Left forelimb (tissue), 1 donor: Measurements from ENCODE around the gene KCP.

ENCODE experiments used
- DNase-seq: peaks from one replicate; pipeline ENCODE4 v3.0.0-alpha.2; 2018; ENCODE audit warnings: low spot score

The KCP gene

GRCh38 chr7:128874140-128875031 is 36.1 kb downstream of the KCP start:
- no peak for DNase-seq

GRCh38 chr7:128873234-128873633 is 37.3 kb downstream of the KCP start:
- DNase-seq, result no peak

GRCh38 chr7:128872394-128872824 is 38.1 kb downstream of the KCP start:
- DNase-seq, result no peak

GRCh38 chr7:128871050-128871449 is 39.5 kb downstream of the KCP start:
- DNase-seq, result no peak

DNA sequence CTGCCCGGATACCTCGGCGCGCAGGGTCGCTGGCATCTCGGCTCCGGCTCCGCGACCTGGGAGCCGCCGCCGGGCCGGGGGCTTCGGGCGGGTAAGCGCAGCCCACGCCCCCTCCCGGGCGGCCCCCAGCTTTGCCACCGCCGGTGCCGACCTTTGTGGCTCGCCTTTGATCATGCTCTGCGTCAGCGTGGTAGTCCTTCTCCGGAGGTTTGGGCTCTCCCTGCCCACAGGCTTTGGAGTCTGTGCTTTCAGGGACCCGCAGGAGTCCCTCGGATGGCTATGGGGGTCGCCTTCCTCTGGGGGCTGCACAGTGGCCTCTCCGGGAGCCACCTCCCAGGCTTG is 40.6 kb downstream of the KCP start:
- no peak for DNase-seq

GRCh38 chr7:128869138-128869943 is 41.2 kb downstream of the KCP start:
- DNase-seq, result no peak

DNA sequence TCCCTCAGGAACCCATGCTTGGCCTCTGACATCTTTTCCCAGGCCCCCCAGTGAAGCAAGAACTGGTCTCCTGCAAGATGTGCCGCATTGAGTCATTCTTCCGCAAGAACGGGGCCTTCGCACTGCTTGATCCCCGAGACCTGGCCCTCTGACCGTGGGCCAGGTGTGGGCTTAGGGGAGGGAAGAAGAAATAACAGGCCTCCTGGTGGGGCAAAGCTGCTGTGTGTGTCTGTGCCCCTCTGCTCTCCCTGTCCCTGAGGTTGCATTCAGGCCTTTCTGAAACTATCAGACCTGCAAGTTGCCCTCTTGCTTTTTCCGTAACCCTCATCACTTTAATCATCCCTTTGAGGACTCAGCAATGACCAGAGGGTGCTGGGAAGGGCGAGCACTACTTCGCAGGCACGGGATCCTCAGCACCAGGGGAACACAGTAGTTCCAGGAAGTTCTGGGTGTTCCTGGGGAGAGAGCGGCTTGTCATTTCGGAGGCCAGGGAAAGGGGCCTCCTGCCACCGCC is 41.8 kb downstream of the KCP start:
- no peak for DNase-seq

GRCh38 chr7:128867842-128868623 is 42.5 kb downstream of the KCP start:
- DNase-seq, result no peak

GRCh38 chr7:128867241-128867640 is 43.3 kb downstream of the KCP start:
- no peak for DNase-seq

GRCh38 chr7:128865996-128866877 is 44.3 kb downstream of the KCP start:
- DNase-seq, result no peak

GRCh38 chr7:128865303-128865702 is 45.2 kb downstream of the KCP start:
- no peak for DNase-seq

- no peak for DNase-seq
Observed at GRCh38 chr7:128863433-128863989, 47.0 kb downstream of the KCP start.

DNA sequence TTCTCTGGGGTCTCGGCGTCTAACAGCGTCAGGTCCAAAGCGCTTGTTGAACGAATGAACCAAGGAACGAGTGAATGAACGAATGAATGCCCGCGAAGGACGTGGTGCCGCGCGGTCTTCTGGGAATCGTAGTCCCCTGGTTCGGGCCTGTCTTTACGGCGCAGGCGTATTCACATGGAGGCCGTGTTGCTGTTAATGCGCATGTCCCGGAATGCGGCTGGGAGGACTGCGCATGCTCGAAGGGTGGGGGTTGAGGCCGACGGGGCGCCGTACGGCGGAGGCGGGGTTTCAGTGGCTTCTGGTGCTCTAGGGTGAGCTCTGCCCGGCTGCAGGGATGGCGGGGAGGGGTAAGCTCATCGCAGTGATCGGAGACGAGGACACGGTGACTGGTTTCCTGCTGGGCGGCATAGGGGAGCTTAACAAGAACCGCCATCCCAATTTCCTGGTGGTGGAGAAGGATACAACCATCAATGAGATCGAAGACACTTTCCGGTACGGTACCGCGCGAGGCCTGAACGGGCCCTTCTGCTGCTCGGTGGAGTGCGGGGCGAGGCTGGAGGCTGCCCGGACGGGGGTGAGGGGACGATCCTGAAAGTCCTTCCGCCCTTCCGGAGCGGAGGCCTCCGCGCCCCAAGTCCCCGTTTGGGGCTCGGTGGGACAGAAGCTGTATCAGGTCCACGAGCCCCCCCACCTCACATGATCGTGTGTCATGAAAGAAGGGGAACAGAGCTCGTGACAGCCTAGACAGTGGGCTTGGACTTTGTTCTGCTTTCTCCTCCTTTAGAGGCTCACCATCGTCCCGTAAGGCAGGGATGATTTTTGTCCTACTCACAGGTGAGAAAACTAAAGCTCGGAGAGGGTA is 47.7 kb downstream of the KCP start, which contains the start of gene ATP6V1F:
ATP6V1F (plus strand) TSS at position 286 of the 862 bp plus-strand sequence; CDS start at position 335, 49 bp downstream.
- DNase-seq, result peak; percentile 99

- DNase-seq, result no peak
Observed at GRCh38 chr7:128861957-128862570, 48.4 kb downstream of the KCP start.

- no peak for DNase-seq
Observed at GRCh38 chr7:128860158-128861073, 50.1 kb downstream of the KCP start.

DNA sequence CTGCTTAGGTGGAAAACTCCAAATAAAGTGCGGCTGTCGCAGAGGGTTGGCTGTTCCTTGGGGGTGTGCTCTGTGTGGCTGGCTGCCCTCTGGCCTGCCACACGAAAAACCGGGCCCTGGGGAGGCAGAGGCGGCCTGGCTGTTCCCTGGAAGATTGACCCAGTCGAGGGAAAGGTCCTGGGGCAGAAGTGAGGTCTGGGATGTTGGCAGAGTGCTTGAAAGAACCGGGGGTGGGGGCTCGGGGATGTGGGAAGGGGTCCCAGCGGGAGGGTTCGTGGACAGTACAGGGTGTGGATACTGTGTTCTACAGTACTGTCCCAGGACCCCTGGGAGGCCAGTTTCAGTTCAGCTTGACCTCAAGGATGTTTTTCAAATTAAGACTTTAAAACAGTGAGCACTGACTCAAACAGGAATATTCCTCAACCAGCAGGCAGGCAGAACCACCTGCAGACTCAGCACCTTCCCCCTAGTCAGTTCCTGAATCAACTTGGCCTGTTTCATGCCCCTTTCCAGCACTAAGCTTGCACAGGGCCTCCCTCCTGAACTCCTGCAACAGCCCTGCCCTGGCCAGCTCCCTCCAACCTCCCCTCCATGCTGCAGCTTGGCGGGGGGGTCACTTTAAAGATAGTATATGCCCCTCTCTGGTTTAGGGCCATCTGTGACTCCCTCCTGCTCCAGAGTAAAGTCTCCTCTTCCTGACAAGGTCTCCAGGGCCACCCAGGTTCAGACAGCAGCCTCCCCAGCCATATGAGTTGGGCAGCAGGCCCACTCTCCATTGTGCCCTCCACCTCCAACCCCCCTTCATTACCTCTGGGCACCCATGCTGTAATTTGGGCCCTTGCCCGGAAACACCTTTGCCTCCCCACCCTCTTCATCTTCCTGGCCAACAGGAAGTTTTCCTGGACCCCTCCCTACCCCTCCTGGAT is 51.0 kb downstream of the KCP start:
- DNase-seq, result no peak
